GM18861 (cell line): ENCODE data around the gene TXNRD3.
"Not testable (repeated sequence)": the region's sequence is repeated elsewhere in the genome, so short reads cannot be mapped to it uniquely, and the experiment has no call there.

Experiments used
- ATAC-seq: cut with Tn5 transposase; IDR thresholded peaks from one replicate; pipeline ENCODE4 v1.9.1; 2021; ENCODE audit not compliant: unreplicated experiment

The TXNRD3 gene

DNA sequence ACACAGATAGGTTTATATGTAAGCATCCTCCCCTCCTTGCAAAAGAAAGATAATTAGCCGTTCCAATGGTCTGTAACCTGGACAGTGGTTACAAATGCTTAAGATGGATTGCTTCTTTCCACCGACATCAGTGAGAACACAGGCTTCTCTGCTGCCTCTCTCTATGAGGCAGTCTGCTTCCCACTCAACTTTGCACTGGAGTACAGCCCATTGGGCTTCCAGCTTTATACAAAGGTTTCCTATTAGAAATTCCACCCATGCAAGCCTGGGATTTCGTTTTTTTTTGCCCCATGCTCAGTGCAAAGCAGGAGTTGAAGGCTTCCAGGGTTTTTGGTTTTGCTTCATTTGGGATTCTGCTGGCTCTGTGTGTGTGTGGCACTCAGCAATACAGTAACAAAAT, 48.9 kb downstream of the TXNRD3 start:
- ATAC-seq, result no peak

DNA sequence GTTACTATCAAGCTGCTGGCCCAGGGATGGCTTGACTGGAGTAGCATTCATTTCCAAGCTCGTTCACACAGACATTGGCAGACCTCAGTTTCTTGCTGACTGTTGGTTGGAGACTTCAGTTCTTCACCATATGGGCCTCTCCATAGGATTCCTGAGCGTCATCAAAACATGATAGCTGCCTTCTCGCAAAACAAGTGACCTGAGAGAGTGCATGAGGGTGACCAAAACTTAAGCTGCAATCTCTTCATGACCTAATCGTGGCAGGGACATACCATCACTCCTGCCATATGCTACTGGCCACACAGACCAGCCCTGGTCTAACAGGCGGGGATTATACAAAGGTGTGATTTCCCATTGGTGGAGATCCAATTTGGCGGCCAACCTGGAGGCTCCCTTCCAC, 50.2 kb downstream of the TXNRD3 start:
- ATAC-seq, result no peak

DNA sequence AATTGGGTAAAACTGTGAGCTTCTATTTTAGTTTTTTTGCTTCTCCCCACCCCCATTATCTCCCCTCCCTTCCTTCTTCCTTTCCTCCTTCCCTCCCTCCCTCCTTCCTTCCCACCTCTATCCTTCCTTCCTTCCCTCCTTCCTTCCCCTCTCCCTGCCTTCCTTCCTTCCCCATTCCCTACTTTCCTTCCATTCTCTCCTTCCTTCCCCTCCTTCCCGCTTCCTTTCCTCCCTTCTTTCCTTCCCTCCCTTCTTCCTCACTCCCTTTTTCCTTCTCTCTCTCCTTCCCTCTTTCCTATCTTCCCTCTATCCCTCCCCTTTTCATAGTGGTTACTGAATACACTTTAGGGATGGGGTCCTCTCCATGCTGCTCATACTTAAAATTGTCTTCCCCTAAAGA, 55.8 kb downstream of the TXNRD3 start:
- no peak for ATAC-seq

DNA sequence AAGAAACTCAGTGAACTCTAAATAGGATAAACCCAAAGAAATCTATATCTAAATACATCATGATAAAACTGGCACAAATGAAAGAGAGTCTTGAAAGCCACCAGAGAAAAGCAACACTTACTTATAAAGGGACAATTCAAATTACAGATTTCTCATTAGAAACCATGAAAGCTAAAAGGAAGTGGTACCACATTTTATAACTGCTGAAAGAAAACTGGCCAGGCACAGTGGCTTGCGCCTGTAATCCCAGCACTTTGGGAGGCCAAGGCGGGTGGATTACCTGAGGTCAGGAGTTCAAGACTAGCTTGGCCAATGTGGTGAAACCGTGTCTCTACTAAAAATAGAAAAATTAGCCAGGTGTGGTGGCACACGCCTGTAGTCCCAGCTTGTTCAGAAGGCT, 59.4 kb downstream of the TXNRD3 start:
- not testable (repeated sequence) for ATAC-seq

DNA sequence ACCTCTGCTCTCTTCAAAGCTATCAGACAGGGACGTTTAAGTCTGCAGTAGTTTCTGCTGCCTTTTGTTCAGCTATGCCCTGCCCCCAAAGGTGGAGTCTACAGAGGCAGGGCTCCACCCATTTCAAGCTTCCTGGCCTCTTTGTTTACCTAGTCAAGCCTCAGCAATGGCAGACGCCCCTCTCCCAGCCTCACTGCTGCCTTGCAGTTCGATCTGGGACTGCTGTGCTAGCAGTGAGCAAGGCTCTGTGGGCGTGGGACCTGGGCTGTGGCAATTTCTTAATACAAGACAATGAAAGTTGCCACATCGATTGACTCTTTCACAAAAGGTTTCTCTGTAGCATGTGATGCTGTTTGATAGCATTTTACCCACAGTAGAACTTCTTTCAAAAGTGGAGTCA, 63.4 kb downstream of the TXNRD3 start:
- not testable (repeated sequence) for ATAC-seq

DNA sequence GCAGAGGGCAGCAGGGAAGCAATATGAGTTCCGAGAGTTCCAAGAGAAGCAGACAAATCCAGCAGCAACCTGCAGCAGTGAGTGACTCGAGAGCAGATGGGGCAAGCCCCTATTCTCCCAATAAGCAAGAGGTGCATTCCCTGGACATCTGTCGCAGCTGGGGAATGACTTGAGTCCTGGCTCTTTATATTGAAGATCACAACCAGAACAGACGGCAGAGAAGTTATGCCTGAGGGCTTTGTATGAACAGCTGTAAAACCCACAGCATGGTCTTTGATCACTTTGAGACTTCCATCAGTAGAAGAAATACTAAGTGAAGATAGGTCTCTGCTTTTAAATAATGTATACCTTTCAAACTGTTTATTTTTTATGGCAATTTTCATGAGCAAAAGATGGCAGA, 72.6 kb downstream of the TXNRD3 start:
- no peak for ATAC-seq

DNA sequence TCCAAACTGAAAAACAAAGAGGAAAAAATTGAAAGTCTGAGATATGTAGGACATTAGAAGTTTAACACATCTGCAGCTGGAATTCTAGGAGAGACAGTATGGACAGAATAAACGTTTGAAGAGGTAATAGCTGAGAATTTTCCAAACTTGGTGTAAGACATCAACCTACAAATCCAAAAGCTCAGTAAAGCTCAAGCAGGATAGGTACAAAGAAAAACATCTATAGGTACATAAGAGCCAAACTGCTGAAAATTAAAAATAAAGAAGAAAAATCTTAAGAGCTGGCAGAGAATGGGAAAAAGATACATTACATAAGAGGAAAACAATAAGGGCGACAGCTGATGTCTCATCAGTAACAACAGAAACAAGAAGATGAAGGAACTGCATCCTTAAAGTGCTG, 73.4 kb downstream of the TXNRD3 start:
- no peak for ATAC-seq

DNA sequence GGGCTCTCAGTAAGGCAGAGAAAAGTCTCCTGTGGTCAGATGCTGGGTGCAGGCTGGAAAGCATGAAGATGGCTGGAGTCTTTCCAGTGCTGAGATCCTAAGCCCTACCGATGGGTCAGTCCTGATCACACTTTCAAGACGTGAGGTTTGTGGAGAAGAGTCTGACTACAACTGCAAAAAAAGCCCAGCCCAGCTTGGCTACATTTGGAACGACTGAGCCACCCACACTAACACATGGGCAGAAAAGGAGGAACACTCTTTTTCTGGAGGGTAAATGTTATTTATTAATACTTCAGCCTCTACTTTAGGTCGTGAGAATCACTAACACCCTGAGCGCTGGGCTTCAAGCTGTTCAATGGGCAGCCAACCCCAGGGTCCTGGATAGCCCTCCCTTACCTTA, 74.2 kb downstream of the TXNRD3 start:
- ATAC-seq, result no peak

DNA sequence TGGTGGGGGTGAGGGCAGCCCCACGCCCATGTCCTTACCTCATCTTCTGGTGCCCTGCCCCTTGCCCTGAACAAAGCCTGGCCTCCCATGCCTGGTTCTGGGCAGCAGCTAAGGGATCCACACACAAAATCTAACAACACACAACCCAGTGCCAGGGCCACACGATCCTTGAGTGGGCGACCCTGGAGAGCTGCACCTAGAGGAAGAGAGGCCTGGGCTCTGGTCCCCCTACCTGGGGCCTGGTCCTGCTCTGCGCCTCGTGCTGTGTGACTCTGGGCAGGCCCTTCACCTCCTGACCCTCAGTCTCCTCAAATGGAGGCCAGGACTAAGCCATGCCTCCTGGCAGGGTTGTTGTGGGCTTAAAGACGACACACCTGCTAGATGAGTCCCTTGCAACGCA, 76.2 kb downstream of the TXNRD3 start:
- ATAC-seq, result no peak

DNA sequence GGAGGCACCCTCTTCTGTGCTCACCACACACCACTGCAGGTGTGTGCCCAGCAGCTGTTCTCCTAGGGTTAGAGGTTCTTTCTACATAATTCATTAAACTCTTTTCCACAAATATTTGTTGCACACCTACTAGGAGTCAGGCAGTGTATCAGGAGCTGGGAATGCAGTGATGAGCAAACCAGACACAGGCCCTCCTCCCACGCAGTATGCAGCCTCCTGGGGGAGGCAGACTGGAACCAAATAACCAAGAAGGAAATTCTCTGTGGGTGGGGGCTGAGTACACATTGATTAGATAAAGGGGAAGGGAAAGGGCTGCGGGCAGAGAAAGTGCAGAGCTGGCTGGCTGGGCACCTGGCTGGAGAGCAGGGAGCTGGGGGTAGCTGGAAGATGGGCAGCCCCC, 77.7 kb downstream of the TXNRD3 start:
- ATAC-seq, result no peak

DNA sequence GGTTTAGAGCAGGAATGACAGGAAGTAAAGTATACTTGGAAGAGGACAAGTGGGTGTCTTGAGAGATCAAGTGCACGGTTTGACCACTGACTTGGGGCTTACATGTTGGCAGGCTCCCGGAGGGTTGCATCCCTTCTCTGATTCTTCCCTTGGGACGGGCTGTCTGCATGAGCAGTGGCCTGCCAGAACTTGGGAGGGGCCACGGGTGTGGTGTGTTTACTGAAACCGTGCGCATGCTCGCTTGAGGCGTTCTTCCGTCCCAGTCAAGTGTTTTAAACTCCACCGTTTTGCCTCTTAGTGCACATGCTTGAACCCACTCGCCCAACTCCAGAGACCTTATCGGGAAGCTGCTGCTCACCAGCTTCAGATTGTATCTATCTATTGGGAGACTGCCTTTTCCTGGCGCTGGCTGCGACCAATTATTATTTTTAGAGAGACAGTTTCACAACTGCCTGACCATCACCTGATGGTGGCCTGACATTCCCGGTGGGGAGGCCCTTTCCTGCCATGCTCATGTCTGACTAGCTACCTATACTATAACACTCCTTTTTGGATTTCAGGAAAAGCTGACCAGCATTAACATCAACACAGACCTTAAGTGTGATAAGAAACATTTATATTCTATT, 81.3 kb downstream of the TXNRD3 start:
- ATAC-seq, result no peak

DNA sequence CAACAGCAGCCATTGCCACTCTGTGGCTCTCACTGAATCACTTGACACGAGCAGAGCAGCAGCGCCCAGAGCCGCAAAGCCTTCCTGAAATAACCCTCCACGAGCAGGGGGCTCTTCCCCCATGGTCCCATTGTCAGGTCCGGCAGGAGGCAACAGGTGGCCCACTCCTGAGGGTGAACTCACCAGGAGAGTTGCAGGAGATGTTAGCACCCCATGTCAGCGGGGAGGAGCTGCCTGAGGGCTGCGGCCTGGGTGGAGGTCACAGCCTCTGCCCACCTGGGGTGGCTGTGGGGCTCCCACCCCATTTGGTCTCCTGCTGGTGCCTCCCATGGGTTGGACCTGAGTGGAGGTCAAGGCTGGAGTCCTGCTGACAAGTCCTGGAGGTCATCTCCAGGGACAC, 83.8 kb downstream of the TXNRD3 start:
- no peak for ATAC-seq

DNA sequence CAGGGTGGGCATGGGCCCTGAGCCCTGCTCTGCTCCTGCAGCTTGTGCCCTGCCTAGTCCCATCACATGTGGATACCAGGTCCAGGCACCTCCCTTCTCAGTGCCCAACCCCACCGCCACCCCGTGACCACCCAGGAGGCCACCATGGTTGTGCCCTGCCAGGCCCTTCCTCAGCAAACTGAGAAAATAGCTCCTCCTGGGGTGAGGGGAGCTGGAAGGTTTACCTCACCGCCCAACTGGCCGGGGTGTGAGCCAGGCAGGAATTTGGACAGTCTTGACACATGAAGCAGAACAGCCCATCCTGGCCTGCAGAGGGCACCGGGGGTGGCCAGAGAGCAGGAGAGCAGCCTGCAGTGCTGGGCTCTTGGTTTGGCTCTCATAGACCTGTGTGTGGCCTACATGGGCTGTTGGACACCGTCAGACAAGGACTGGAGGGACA, 84.8 kb downstream of the TXNRD3 start:
- no peak for ATAC-seq

DNA sequence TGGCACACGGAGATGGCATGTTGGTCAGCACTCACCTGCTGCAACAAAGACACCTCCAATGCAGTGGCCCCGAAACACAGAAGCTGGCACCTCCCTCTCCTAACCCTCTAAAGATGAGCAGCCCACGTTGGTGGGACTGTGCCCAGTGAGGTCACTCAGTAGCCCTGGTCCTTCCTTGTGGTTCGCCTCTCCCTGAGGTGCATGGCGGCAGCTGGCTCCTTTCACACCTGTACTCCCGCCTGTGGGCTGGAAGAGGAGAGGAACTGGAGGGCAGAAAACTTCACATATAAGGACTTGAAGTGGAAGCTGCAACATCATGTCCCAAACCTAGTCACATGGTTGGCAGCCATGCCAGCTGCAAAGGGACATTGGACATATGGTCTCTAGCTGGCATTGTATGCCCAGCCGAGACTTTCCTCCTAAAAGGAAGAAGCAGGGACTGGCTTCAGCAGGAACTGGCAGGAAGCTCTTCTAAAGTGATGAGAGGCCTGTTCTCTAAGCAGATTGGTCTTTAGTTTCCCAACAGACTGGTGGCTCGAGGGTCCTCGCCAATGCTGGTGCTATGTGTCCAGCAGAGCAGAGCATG, 85.4 kb downstream of the TXNRD3 start:
- no peak for ATAC-seq

DNA sequence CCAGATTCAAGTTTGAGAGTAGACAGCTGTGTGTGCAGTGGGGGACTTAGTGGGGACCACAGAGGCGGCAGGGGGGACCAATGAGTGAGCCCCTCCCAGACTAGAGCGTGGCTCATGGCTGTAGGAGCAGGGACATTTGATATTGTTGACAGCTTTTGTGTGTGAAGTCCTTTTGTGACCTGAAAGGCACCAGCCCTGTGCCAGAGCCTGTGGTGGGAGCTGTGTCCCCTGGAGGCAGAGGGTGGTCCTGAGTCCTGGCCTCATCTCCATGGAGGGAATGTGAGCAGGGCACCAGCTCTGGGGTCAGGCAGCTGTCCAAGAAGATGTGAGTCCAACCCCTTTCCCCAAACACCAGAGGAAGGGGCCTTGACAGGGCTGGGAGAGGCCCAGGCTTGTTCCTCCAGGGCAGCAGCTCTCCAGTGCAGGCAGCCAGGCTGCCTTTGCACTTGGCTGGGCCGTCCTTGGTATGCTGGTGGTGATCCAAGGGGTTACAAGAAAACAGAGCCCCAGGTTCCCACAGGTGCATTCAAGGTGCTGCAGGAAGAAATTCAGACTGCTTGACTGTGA, 86.1 kb downstream of the TXNRD3 start:
- ATAC-seq, result no peak

DNA sequence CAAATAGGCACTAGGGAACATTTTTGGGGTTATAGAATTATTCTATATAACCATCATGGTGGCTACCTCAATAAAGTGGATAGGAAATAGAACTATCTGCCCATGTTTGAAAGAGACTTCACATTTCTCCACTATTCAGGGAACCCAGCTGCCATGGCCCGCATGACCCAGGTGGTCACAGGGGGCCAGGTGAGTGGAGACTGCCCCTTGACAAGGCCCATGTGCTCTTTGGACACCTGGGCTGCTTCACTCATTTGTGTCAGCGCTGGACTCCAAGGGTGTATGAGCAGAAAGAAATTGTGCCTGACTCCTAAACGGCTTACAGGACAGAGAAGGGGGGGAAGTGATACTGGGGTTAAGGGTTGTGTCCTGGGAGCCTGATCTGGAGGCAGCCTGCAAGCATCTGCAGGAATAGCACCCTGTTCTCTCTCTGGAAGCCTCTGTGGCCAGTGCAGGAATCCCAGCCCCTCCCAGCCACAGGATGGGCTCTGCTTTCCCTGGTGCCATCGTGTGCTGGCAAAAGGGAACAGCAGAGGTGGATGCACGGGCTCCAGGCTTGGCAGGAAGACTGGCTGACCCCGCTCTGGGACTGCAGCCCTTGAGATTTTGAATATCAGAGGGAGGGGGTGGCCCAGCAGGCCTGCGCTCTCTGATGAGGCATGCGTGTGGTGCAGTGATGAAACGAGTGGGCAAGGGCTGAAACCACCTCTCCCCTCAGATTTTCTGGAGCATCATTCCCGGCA, 87.1 kb downstream of the TXNRD3 start:
- ATAC-seq, result no peak

DNA sequence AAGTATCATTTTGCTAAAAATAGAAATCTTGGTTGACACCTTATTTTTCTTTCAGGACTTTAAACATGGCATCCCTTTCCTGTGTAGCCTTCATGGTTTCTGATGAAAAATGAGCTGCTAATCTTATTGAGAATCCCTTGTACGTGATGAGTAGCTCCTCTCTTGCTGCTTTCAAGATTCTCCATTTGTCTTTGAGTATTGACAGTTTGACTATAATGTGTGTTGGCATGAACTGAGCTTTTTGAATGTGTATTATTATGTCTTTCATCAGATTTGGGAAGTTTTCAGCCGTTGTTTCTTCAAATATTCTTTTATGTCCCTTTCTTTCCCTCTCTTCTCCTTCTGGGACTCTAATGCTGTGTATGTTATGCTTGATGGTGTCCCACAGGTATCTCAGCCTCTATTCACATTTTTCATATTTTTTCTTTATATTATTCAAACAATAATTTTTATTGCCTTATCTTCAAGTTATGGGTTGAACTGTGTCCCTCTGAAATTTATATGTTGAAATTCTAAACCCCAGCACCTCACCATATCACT, 92.1 kb downstream of the TXNRD3 start:
- ATAC-seq, result no peak

DNA sequence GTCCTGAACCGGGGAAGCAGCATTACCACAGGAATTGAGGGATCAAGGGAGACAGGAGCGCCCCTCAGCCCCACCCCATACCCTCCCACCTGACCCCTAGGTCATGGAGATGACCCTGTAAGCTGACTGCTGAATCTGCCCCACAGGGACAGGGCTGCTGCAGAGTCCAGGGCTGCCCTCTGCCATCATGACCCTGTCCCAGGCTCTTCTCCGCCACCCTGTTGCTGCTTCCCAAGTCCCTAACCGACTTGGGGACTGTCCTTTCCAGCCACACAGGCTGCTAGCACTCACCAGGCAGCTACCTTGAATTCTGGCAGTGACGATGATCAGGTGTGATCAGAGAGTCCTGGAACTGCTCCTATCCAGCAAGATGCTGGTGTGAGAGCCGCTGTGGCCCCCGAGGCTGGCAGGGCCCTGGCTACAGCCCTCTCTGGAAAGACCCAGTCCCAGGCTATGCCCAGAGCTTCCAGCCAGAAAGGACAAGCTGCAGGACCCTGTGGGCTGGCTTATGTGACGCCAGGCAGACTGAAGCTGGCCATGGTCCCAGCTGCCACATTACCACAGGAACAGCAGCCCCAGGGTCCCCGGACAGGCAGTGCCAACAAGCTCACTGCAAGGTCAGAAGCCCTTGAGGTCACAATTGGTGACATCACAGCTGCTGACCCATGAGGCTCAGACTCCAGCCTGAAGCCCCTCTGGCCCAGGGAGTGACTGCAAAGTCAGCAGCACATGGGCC, 96.4 kb downstream of the TXNRD3 start, which contains the start of gene C3orf22:
TSS of gene C3orf22 (minus strand) at position 597 of the 736 bp plus-strand sequence. CDS start 5,542 bp downstream, outside the sequence.
- ATAC-seq, result no peak

DNA sequence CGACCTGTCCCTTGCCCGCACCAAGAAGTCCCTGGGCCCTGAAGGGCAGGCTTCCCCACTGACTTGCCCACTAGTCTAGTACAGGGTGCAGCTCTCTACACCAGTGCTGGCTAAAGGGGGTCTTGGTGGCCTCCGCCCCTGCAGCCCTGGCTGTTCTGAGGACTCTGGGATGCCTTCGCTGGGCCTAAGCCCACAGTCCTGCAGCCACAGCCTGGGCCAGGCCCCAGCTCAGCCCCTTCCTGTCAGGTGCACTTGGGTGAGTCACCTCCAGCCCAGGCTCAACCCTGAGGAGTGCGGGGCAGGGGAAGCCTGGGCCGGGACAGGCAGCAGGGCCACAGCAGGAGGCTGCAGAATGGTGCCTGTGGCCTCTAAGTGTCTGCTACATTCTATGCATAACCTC, 97.2 kb downstream of the TXNRD3 start:
- ATAC-seq, result no peak

DNA sequence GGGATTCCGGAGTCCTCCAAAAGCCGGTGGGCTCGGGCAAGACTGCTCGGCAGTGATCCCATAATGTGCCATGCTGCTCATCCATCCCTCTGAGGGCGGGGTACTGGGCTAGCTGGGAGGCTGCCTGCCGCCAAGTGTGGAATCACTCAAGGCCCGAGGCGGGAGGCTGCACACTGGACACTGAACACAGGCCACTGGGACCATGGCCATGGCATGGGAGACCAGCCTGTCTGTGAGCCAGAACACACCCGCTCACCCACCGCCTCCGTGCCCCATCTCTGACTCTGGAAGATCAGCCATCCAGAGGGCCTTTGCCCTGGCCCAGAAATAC, 97.5 kb downstream of the TXNRD3 start:
- ATAC-seq, result no peak
